OCI-M1 (cell line): ENCODE data around the gene OR2H2.
A peak's percentile ranks its signal among the peaks of the same experiment; 100 is the strongest.

Source experiments
- DNase-seq: peaks from one replicate; lab custom pipeline; 2025; lab: John Stamatoyannopoulos, UW

The OR2H2 gene

GRCh38 chr6:29591677-29592076 is 6.8 kb downstream of the OR2H2 start:
- DNase-seq: no peak

- DNase-seq: no peak
These were observed 8.4 kb downstream of the OR2H2 start for GRCh38 chr6:29593199-29593855.

- DNase-seq: no peak
These were observed 11.5 kb downstream of the OR2H2 start for GRCh38 chr6:29596381-29596900.

GRCh38 chr6:29597184-29597583 is 12.3 kb downstream of the OR2H2 start:
- DNase-seq: no peak

- DNase-seq: no peak
These were observed 13.3 kb downstream of the OR2H2 start for GRCh38 chr6:29598172-29598747.

GRCh38 chr6:29602564-29603361 is 17.8 kb downstream of the OR2H2 start:
- peak; percentile 45 for DNase-seq

- no peak for DNase-seq
These were observed 18.5 kb downstream of the OR2H2 start for GRCh38 chr6:29603456-29603855.

- DNase-seq: no peak
These were observed 19.0 kb downstream of the OR2H2 start for GRCh38 chr6:29603930-29604329.

- no peak for DNase-seq
These were observed 23.2 kb downstream of the OR2H2 start for GRCh38 chr6:29608131-29608530.

GRCh38 chr6:29610540-29610939 is 25.6 kb downstream of the OR2H2 start:
- no peak for DNase-seq

GRCh38 chr6:29611426-29611825 is 26.5 kb downstream of the OR2H2 start:
- DNase-seq: no peak

GRCh38 chr6:29617782-29618554 is 33.0 kb downstream of the OR2H2 start:
- peak; percentile 26 for DNase-seq

GRCh38 chr6:29619578-29620160 is 34.7 kb downstream of the OR2H2 start:
- no peak for DNase-seq

- no peak for DNase-seq
These were observed 35.7 kb downstream of the OR2H2 start for GRCh38 chr6:29620630-29621029.

- no peak for DNase-seq
These were observed 39.6 kb downstream of the OR2H2 start for GRCh38 chr6:29624520-29624961.

- no peak for DNase-seq
These were observed 40.5 kb downstream of the OR2H2 start for GRCh38 chr6:29625337-29625930.

- DNase-seq: no peak
These were observed 42.2 kb downstream of the OR2H2 start for GRCh38 chr6:29626948-29627754.

- DNase-seq: peak; percentile 67
These were observed 43.0 kb downstream of the OR2H2 start for GRCh38 chr6:29627755-29628418.

GRCh38 chr6:29628419-29629281 is 43.7 kb downstream of the OR2H2 start:
- DNase-seq: peak; percentile 85
